ENCODE results near the gene SPECC1L.

SPECC1L gene

GRCh38 chr22:24428751-24429410 is 158.2 kb downstream of the SPECC1L start:
- no peak for DNase-seq (ENCODE audit: low read depth in 1 of 2, low spot score in 1 of 2)
- Histone ChIP-seq H3K27me3 (ENCODE audit: insufficient read depth, poor library complexity, severe bottlenecking) (no peaks in the 10 kb centered on the region), H3K4me3 (replicated peaks; ENCODE audit: insufficient read depth, low read length) (no peak overlapping the region), H3K27ac (replicated peaks) (peak overlapping the region; percentile 74)
- TF ChIP-seq, protein P1, sequence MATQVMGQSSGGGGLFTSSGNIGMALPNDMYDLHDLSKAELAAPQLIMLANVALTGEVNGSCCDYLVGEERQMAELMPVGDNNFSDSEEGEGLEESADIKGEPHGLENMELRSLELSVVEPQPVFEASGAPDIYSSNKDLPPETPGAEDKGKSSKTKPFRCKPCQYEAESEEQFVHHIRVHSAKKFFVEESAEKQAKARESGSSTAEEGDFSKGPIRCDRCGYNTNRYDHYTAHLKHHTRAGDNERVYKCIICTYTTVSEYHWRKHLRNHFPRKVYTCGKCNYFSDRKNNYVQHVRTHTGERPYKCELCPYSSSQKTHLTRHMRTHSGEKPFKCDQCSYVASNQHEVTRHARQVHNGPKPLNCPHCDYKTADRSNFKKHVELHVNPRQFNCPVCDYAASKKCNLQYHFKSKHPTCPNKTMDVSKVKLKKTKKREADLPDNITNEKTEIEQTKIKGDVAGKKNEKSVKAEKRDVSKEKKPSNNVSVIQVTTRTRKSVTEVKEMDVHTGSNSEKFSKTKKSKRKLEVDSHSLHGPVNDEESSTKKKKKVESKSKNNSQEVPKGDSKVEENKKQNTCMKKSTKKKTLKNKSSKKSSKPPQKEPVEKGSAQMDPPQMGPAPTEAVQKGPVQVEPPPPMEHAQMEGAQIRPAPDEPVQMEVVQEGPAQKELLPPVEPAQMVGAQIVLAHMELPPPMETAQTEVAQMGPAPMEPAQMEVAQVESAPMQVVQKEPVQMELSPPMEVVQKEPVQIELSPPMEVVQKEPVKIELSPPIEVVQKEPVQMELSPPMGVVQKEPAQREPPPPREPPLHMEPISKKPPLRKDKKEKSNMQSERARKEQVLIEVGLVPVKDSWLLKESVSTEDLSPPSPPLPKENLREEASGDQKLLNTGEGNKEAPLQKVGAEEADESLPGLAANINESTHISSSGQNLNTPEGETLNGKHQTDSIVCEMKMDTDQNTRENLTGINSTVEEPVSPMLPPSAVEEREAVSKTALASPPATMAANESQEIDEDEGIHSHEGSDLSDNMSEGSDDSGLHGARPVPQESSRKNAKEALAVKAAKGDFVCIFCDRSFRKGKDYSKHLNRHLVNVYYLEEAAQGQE (IDR thresholded peaks at IDR 0.05; ENCODE audit: insufficient replicate concordance, low read depth) = no peak
- no peak for TF ChIP-seq POLR2AphosphoS5 (IDR thresholded peaks at IDR 0.05; ENCODE audit: low read depth)
- TF ChIP-seq, protein P2, sequence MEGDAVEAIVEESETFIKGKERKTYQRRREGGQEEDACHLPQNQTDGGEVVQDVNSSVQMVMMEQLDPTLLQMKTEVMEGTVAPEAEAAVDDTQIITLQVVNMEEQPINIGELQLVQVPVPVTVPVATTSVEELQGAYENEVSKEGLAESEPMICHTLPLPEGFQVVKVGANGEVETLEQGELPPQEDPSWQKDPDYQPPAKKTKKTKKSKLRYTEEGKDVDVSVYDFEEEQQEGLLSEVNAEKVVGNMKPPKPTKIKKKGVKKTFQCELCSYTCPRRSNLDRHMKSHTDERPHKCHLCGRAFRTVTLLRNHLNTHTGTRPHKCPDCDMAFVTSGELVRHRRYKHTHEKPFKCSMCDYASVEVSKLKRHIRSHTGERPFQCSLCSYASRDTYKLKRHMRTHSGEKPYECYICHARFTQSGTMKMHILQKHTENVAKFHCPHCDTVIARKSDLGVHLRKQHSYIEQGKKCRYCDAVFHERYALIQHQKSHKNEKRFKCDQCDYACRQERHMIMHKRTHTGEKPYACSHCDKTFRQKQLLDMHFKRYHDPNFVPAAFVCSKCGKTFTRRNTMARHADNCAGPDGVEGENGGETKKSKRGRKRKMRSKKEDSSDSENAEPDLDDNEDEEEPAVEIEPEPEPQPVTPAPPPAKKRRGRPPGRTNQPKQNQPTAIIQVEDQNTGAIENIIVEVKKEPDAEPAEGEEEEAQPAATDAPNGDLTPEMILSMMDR (IDR thresholded peaks at IDR 0.05; ENCODE audit: insufficient read depth, low read length) = no peak

DNA sequence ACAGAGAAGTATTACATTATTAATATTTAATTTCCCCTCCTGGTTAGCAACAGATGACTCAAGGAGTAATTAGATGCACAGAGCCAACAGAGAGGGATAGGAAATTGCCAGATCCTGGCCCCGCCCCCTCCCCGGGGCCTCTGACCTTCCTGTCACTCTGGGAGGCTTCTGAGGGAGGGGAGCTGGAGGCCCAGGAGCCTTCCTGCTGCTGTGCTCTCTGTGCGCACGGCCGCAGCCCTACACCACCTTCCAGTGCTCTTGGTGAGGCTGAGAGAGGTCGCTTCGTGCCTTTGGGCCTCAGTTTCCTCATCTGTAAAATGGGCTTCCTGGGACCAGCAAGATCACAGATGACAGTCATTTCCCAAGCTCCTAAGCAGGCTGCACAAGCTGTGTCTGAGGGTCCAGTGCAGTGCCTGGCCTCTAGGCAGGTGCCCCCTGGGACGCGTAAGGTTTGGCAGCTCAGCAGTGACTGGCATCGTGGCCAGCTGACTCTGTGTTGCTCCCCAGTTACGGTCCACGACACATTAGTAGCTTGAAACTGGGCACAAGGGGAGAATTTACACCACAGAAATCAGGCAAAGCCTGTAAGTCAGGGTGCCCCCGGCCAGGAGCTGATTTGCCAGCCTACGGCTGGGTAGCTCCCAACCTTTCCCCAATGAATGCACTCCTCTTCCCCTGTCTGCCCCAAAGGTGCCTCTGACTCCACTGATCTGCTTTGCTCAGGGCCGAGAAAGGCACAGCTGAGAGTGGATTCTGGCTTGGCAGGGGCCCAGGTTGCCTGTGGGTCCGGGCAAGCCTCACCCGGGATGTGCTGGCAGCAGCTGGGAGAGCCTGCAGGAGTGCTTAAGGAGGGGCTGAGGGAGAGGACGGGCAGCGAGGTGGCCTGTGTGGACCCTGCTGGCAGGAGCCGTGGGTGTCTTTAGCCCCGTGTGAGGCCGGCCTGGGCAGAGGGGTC is 159.1 kb downstream of the SPECC1L start:
- no peak overlapping the region for H3K4me3 ChIP-seq (replicated peaks; ENCODE audit: insufficient read depth, low read length)
- peak; percentile 54 to 75 for DNase-seq (ENCODE audit: low read depth in 1 of 2, low spot score in 1 of 2)
- H3K27ac ChIP-seq (replicated peaks) = peak overlapping the region; percentile 74

More for the DNA sequence above, 159.1 kb downstream of the SPECC1L start:
- no peaks in the 10 kb centered on the region for H3K27me3 ChIP-seq (ENCODE audit: insufficient read depth, poor library complexity, severe bottlenecking)
- TF ChIP-seq GABPA (IDR thresholded peaks at IDR 0.05; ENCODE audit: low read depth) (no peak), POLR2AphosphoS5 (IDR thresholded peaks at IDR 0.05; ENCODE audit: low read depth) (no peak), SPI1 (IDR thresholded peaks at IDR 0.05; ENCODE audit: borderline replicate concordance, low read depth) (no peak)
- TF ChIP-seq, protein P1 (IDR thresholded peaks at IDR 0.05; ENCODE audit: insufficient replicate concordance, low read depth) = no peak
- TF ChIP-seq, protein P2 (IDR thresholded peaks at IDR 0.05; ENCODE audit: insufficient read depth, low read length) = no peak
